ENCODE results near the gene NT5C3B.

DNA sequence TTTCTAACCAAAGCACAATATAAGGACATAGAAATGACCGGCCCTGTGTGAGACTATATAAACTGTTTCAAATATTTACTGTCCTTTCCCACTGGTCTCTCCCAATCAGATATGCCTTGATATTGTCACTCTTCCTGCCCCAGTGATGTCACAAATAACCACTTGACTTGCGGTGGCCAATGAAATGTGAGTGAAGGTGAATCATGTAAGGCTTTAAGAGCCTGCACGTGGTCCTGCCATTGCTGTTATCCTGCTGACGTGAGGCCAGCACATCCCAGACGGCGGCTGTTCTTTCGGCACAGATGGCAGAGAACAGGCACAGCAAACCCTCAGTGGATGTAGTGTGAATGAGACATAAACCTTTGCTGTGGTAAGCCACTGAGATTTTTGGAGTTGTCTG lies 34.6 kb upstream of the NT5C3B start:
- no peak for TF ChIP-seq CHD2 (IDR thresholded peaks at IDR 0.05; ENCODE audit: low read length, partially characterized antibody)
- TF ChIP-seq JUND (IDR thresholded peaks at IDR 0.05) = no peak
- no peak for TF ChIP-seq RFX5 (IDR thresholded peaks at IDR 0.05; ENCODE audit: low read length)
- TF ChIP-seq, protein P1, sequence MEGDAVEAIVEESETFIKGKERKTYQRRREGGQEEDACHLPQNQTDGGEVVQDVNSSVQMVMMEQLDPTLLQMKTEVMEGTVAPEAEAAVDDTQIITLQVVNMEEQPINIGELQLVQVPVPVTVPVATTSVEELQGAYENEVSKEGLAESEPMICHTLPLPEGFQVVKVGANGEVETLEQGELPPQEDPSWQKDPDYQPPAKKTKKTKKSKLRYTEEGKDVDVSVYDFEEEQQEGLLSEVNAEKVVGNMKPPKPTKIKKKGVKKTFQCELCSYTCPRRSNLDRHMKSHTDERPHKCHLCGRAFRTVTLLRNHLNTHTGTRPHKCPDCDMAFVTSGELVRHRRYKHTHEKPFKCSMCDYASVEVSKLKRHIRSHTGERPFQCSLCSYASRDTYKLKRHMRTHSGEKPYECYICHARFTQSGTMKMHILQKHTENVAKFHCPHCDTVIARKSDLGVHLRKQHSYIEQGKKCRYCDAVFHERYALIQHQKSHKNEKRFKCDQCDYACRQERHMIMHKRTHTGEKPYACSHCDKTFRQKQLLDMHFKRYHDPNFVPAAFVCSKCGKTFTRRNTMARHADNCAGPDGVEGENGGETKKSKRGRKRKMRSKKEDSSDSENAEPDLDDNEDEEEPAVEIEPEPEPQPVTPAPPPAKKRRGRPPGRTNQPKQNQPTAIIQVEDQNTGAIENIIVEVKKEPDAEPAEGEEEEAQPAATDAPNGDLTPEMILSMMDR (IDR thresholded peaks at IDR 0.05) = no peak
- TF ChIP-seq, protein P2, sequence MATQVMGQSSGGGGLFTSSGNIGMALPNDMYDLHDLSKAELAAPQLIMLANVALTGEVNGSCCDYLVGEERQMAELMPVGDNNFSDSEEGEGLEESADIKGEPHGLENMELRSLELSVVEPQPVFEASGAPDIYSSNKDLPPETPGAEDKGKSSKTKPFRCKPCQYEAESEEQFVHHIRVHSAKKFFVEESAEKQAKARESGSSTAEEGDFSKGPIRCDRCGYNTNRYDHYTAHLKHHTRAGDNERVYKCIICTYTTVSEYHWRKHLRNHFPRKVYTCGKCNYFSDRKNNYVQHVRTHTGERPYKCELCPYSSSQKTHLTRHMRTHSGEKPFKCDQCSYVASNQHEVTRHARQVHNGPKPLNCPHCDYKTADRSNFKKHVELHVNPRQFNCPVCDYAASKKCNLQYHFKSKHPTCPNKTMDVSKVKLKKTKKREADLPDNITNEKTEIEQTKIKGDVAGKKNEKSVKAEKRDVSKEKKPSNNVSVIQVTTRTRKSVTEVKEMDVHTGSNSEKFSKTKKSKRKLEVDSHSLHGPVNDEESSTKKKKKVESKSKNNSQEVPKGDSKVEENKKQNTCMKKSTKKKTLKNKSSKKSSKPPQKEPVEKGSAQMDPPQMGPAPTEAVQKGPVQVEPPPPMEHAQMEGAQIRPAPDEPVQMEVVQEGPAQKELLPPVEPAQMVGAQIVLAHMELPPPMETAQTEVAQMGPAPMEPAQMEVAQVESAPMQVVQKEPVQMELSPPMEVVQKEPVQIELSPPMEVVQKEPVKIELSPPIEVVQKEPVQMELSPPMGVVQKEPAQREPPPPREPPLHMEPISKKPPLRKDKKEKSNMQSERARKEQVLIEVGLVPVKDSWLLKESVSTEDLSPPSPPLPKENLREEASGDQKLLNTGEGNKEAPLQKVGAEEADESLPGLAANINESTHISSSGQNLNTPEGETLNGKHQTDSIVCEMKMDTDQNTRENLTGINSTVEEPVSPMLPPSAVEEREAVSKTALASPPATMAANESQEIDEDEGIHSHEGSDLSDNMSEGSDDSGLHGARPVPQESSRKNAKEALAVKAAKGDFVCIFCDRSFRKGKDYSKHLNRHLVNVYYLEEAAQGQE (IDR thresholded peaks at IDR 0.05; ENCODE audit: low read depth, low read length) = no peak
- TF ChIP-seq RCOR1 (IDR thresholded peaks at IDR 0.05; ENCODE audit: low read length) = no peak
- no peak for TF ChIP-seq RAD21 (IDR thresholded peaks at IDR 0.05; ENCODE audit: low read length)
- TF ChIP-seq, protein P3, sequence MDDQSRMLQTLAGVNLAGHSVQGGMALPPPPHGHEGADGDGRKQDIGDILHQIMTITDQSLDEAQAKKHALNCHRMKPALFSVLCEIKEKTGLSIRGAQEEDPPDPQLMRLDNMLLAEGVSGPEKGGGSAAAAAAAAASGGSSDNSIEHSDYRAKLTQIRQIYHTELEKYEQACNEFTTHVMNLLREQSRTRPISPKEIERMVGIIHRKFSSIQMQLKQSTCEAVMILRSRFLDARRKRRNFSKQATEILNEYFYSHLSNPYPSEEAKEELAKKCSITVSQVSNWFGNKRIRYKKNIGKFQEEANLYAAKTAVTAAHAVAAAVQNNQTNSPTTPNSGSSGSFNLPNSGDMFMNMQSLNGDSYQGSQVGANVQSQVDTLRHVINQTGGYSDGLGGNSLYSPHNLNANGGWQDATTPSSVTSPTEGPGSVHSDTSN (IDR thresholded peaks at IDR 0.05) = no peak
- no peak for TF ChIP-seq TCF12 (IDR thresholded peaks at IDR 0.05)
- TF ChIP-seq YY1 (IDR thresholded peaks at IDR 0.05; ENCODE audit: low read depth) = no peak
- no peak for TF ChIP-seq EZH2phosphoT487 (IDR thresholded peaks at IDR 0.05; ENCODE audit: borderline replicate concordance, low read depth)
- TF ChIP-seq POLR2AphosphoS5 (IDR thresholded peaks at IDR 0.05; ENCODE audit: low read depth, low read length) = no peak

All from SK-N-SH (cell line).